GM19328 (cell line): ENCODE results near the gene CXCL16.

Experiments used
- ATAC-seq: cut with Tn5 transposase; IDR thresholded peaks from one replicate; pipeline ENCODE4 v1.9.1; 2021; ENCODE audit warnings: mild to moderate bottlenecking, moderate library complexity; ENCODE audit not compliant: unreplicated experiment

CXCL16 gene

GRCh38 chr17:4739122-4740024 is at the start of gene CXCL16, which contains the start of gene ZMYND15:
Gene CXCL16 (minus strand): TSS chr17:4739928. CDS start chr17:4739339, 589 bp downstream.
Gene ZMYND15 (plus strand): TSS chr17:4739833. CDS start chr17:4740549, 716 bp downstream.
- ATAC-seq: no peak

GRCh38 chr17:4788807-4789700 is 49.3 kb upstream of the CXCL16 start, which contains the start of gene GLTPD2:
Gene GLTPD2 (plus strand): TSS chr17:4788964. CDS start chr17:4789012, 48 bp downstream.
- ATAC-seq: no peak

- no peak for ATAC-seq
Observed at GRCh38 chr17:4788159-4788806, 48.6 kb upstream of the CXCL16 start.

GRCh38 chr17:4786516-4786915 is 46.8 kb upstream of the CXCL16 start:
- no peak for ATAC-seq

- ATAC-seq: no peak
Observed at GRCh38 chr17:4786106-4786511, 46.4 kb upstream of the CXCL16 start, which contains the start of gene VMO1. Gene VMO1 (minus strand): TSS chr17:4786364. CDS start chr17:4786352, 12 bp downstream.

GRCh38 chr17:4785311-4786105 is 45.8 kb upstream of the CXCL16 start:
- no peak for ATAC-seq

GRCh38 chr17:4782652-4783051 is 42.9 kb upstream of the CXCL16 start:
- no peak for ATAC-seq

GRCh38 chr17:4780325-4780955 is 40.7 kb upstream of the CXCL16 start:
- ATAC-seq: no peak

- ATAC-seq: no peak
Observed at GRCh38 chr17:4777969-4778760, 38.4 kb upstream of the CXCL16 start.

- no peak for ATAC-seq
Observed at GRCh38 chr17:4772235-4772613, 32.5 kb upstream of the CXCL16 start.

- ATAC-seq: no peak
Observed at GRCh38 chr17:4771519-4772234, 31.9 kb upstream of the CXCL16 start, which contains the start of gene TM4SF5. Gene TM4SF5 (plus strand): TSS chr17:4771886. CDS start chr17:4771923, 37 bp downstream.

GRCh38 chr17:4769628-4770027 is 29.9 kb upstream of the CXCL16 start:
- ATAC-seq: no peak

GRCh38 chr17:4768298-4768697 is 28.6 kb upstream of the CXCL16 start:
- ATAC-seq: no peak

- no peak for ATAC-seq
Observed at GRCh38 chr17:4766723-4767122, 27.0 kb upstream of the CXCL16 start.

GRCh38 chr17:4766201-4766600 is 26.5 kb upstream of the CXCL16 start:
- ATAC-seq: no peak

GRCh38 chr17:4764595-4764994 is 24.9 kb upstream of the CXCL16 start:
- ATAC-seq: no peak

GRCh38 chr17:4759776-4760236 is 20.1 kb upstream of the CXCL16 start:
- ATAC-seq: no peak

GRCh38 chr17:4753392-4753791 is 13.7 kb upstream of the CXCL16 start:
- ATAC-seq: no peak
